SH-SY5Y (cell line): ENCODE data around the gene KIF5C.

Source experiments
- GATA2 ChIP-seq: IDR thresholded peaks from 2 replicates; pipeline ENCODE4 v1.6.1; 2011; ENCODE audit warnings: mild to moderate bottlenecking, low read depth, low read length
- GATA3 ChIP-seq: IDR thresholded peaks from 2 replicates; pipeline ENCODE4 v1.6.1; 2011; ENCODE audit warnings: low read depth, mild to moderate bottlenecking, low read length, moderate library complexity

- no peak for TF ChIP-seq GATA3
- TF ChIP-seq GATA2: no peak
These were observed 106.8 kb downstream of the KIF5C start for GRCh38 chr2:148981781-148982180.
